Activated CD8-positive, alpha-beta memory T cell treated with anti-CD3 and anti-CD28 coated beads, Interleukin-2, amount 50 U/mL, for 1 hour (primary cell): Measurements from ENCODE around the gene FGF8.
"Not testable (repeated sequence)": the region's sequence is repeated elsewhere in the genome, so short reads cannot be mapped to it uniquely, and the experiment has no call there.

Experiments used
- DNase-seq: peaks from one replicate; pipeline ENCODE4 v3.0.0-alpha.2; 2020; ENCODE audit errors: extremely low read depth

Gene FGF8, protein sequence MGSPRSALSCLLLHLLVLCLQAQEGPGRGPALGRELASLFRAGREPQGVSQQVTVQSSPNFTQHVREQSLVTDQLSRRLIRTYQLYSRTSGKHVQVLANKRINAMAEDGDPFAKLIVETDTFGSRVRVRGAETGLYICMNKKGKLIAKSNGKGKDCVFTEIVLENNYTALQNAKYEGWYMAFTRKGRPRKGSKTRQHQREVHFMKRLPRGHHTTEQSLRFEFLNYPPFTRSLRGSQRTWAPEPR

GRCh38 chr10:101775273-101776160, at the start of gene FGF8:
Gene FGF8, minus strand, starts transcription at chr10:101776114. Its CDS starts 214 bp downstream, at chr10:101775900.
- no peak for DNase-seq

- no peak for DNase-seq
Observed at GRCh38 chr10:101824736-101825135, 48.8 kb upstream of the FGF8 start.

DNA sequence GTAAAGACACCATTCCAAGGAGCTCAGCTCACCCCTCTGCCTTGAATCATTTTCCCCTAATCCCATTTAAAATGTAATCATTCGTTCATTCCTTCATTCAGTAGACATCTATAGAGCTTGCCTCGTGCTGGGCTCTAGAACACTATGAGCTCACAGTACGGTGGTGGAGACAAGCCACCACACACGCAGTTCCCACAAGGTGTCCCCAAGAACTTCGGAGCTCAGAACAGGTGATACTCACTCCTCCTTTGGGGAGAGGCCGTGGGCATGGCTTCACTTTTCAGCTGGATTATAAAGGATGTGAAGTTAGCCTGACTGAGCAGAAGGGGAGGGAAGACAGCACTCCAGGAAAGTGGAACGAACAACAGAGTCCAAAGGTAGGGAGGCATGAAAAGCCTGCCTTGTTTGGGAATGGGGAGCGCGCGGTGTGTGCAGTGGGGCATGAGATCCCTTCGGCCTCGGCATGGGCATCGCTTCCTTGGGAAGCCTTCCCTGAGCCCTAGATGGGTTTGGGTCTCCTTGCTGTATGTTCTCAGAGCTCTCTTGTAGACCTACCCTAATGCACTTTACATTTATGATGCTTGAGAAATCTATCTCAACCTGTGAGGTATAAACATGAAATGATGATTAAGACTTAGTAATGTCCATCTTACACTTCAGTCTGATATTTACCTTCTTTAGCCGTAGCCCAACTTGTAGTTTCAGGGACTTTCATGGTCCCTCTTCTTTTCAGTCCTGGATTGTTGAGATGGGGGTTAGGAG, 43.1 kb upstream of the FGF8 start:
- DNase-seq, result no peak

- peak; percentile 96 for DNase-seq
Observed at GRCh38 chr10:101818119-101818871, 42.4 kb upstream of the FGF8 start, which contains the start of gene OGA. Gene OGA, minus strand, starts transcription at chr10:101818444. Its CDS starts 422 bp downstream, at chr10:101818022.

DNA sequence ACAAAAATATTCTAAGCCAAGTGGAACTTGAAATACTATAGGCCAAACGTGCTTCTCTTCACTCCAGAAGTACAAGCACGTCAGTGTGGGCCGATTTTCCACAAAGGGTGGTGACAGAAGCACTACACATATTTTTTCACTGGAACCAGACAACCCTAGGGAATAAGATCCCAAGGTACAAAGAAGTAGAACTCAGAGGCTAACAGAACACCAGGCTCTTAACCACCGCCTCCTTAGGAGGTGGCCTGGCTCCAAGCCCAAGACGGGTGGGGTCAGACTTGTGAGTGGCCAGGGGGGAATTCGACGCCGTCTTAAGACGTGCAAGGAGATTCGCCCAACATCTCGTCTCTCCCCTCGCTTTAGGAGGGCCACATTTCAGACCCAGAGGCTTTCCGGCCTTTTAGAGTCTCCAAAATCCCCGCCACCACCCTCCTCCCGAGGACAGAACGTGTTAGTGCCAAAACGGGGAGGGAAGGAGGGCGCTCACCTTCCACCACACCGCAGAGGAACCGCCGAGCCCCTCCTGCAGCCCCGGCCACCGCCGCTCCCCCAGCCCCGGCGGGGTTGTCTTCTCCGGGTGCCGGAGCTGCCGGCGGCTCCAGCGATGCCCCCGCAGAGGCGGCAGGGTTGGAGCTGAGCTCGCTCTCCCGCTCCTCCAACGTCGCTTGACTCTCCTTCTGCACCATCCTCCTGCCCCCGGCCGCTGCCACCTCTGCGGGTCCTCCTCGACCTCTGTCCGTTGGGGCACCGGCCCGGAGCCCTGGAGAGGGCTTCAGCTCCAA, 41.6 kb upstream of the FGF8 start:
- DNase-seq, result no peak

GRCh38 chr10:101816913-101817336, 41.0 kb upstream of the FGF8 start:
- DNase-seq, result no peak

DNA sequence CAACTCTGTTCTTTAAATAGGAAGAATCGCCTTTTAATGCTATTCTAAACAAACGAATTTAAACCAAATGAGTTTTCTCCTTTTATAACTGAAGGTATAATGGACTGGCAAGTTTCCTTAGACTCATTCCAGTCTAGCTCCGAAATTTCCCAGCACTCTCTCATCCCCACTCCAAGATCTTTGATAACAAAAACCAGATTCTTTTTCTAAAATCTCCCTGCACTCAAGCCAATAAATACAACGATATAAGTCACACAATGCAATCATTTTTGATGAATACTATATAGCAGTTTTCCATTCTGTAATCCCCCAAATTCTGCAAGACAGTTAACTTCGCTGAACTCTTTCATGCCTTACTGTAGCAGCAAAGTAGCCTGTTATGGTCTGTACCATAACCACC, 40.5 kb upstream of the FGF8 start:
- DNase-seq, result no peak

- DNase-seq, result no peak
Observed at GRCh38 chr10:101814466-101815071, 38.7 kb upstream of the FGF8 start.

DNA sequence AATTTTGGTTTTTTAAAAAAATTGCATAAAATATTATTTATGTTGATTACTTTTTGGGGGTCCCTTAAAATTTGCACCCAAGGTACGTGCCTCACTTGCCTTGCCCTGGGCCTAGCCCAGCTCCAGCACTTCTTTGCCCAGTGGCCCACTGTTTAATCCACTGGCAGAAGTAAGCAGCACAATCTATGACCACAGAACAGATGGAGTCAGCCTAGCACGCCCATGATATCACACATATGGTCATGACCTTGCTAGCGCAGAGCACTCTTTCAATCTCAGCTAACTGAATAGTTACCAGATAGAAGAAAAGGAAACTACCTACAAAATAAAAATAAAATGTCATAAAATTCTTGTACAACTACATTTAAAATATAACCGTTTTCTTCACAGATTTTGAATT, 36.7 kb upstream of the FGF8 start:
- no peak for DNase-seq

GRCh38 chr10:101807158-101807557, 31.2 kb upstream of the FGF8 start:
- no peak for DNase-seq

DNA sequence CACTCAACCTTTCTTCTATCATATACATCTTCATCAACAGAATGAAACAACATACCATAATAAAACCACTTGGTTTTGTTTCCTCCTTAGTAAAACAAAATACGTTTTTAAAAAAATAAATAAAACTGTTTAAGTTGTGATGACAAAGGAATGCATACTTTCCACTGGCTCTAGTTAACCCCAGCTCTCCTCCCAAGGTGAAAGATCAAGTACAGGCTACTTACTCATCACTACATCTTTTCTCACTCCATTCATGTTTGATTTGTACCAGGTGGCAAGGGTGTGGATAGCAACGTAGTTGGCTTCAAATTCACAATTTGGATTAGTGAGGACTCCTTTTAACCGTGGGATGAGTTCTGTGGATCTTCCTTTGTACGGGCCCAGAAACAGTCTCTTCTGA, 27.6 kb upstream of the FGF8 start:
- no peak for DNase-seq

DNA sequence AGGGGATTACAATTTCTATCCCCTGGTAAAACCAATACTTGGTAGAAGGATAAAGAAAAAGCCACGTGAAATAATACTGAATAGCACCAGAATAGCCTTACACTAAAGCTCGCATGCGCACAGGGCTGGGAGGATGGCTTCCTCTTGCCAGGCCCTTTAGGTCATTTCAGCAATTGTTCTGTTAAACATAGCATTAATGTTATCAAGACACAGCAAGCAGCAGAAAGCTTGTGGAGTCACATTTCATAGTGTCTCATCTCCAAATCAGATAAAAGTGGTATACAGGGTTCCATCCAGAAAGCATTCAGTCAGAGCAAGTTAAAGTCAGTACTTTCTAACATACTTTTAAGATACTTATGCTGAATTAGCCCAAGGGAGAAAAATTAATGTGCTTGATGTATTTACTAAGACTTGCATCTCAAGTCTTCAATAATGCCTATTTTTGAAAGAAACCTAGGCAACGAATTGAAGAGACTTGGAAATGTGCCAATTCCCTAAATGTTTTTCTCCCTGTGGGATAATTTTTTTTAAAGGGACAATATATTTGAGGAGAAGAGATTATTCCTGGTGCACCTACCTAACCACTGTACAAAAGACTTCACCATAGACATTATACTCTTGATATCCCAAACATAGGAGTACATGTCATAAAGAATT, 21.6 kb upstream of the FGF8 start:
- no peak for DNase-seq

DNA sequence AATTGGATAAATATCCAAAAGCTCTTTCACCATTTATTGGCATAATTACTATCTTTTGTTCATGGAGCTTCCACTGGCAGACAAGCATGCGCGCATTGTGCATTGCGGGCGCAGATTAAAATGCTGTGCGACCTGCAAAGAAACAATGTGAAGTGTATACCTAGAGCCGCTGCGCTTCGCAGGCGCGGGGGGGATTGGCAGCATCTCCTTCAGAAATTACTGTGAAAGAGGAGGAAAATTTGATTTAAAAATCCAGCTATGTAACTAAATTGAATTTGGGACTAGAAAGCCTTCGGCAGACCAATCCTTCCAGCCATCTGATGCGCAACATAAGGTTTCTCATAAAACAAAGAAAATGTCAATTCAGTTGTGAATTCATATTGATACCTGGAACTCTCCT, 17.6 kb upstream of the FGF8 start:
- DNase-seq, result no peak

DNA sequence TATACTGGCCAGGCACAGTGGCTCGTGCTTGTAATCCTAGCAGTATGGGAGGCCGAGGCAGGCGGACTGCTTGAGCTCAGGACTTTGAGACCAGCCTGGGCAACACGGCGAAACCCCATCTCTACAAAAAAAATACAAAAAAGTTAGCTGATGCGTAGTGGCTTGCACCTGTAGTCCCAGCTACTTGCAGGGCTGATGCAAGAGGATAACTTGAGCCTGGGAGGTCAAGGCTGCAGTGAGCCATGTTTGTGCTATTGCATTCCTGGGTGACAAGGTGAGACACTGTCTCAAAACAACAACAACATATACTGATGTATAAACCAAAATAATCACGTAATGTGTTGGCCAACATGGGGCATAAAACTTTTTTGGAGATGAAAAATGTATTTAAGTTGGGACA, 13.8 kb upstream of the FGF8 start:
- no peak for DNase-seq

DNA sequence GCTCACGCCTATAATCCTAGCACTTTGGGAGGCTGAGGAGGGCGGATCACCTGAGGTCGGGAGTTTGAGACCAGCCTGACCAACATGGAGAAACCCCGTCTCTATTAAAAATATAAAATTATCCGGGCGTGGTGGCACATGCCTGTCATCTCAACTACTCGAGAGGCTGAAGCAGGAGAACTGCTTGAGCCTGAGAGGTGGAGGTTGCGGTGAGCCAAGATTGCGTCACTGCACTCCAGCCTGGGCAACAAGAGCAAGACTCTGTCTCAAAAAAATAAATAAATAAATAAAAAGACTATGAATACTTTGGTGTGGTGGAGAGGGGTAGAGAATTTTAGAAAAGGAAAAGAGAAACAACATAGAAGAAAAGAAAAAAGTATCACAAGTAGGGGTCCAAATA, 13.3 kb upstream of the FGF8 start:
- DNase-seq, result not testable (repeated sequence)

DNA sequence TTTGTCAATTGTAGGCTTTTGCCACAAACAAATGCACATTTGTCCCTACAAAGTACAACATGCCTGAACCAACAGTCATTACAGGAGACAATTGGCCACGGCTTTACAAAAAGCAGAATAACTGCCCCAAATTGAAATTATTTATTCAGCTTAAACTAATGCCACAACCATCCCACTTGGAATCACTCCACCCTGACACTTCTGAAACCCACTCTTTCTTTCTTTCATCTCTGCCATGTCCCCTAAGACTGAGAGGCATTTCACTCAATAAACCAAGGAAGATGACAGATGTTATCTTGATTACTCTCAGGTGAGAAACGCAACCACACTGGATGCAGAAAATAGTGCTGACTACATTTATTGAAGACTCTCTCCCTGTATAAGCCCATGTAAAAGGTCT, 9.9 kb upstream of the FGF8 start:
- no peak for DNase-seq

DNA sequence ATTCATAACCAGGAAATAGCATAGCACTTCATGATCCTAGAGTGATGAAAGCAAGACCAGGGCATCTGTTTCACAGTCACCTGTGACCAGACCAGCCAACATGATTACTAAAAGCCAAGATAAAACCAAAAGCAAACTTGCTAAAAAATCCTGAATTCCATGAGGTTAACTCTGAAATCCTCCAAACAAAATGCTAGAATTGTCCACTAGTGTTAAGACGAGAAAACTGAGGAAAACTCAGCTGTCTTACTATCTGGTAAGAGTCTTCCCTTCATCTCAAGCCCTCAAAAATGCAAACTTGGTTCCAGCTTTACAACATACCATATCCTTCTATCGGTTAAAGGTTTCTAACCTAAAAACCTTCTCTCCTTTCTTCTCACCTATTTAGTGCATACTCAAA, 8.6 kb upstream of the FGF8 start:
- DNase-seq, result no peak

GRCh38 chr10:101783736-101784118, 7.8 kb upstream of the FGF8 start:
- no peak for DNase-seq

- DNase-seq, result peak; percentile 46
Observed at GRCh38 chr10:101782811-101783735, 7.2 kb upstream of the FGF8 start, which contains the start of gene NPM3. Gene NPM3, minus strand, starts transcription at chr10:101783446. Its CDS starts 56 bp downstream, at chr10:101783390.
